Stimulated activated CD8-positive, alpha-beta memory T cell treated with anti-CD3 and anti-CD28 coated beads, Interleukin-4, amount 100 ng/mL, for 48 hours (primary cell): ENCODE measurements around the gene LYPD4.

Experiments used
- DNase-seq: peaks from one replicate; pipeline ENCODE4 v3.0.0-alpha.2; 2020

LYPD4 gene

DNA sequence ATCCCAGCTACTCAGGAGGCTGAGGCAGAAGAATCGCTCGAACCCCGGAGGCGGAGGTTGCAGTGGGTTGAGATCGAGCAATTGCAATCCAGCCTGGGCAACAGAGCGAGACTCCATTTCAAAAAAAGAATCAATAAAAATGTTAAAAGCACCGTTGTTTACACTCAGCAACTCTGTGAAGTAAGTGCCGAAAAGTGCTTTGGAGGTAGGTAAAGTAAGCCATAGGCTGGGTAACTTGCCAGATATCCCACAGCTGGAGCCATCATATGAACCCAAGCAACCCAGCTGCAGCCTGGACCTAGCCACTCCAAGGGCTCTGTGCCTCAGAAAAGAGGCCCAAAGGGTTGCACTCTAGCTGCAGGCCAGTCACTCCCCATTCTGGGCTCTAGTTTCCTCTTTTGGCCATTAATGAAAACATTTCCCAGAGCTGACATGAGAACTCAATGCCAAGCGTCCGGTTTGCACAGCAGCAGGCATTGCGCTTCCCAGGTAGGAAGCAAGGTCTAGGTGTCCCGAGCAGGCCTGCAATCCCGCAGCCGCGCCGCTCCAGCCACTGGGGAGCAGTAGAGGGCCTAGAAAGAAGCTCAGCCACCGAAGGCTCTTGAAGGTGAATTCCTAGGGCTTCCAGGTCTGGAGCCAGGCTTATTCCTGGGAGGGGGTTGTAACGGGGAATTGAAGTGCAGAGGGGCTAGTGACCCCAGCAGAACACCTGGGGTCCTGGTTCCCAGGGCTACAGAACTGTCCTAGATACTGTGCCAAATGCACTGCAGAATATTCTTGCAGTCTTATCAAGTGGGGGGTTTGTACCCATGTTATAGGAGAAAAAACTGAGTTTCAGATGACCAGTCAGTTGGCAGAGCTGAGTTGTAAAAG, 28.5 kb upstream of the LYPD4 start:
- DNase-seq: peak; percentile 85

DNA sequence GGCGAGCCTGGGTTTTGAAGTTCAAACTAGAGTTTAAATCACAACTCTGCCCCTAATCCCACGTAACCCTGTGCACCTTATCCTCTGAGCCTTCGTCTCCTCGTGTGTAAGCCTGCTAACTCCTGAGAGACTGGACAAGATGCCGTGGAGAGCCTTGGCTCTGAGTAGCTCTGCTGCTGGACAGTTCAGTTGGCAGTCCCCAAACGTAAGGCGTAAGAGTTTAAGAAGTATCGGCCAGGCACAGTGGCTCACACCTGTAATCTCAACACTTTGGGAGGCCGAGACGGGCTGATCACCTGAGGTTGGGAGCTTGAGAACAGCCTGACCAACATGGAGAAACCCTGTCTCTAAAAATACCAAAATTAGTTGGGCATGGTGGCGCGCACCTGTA, 27.9 kb upstream of the LYPD4 start:
- peak; percentile 53 for DNase-seq

DNA sequence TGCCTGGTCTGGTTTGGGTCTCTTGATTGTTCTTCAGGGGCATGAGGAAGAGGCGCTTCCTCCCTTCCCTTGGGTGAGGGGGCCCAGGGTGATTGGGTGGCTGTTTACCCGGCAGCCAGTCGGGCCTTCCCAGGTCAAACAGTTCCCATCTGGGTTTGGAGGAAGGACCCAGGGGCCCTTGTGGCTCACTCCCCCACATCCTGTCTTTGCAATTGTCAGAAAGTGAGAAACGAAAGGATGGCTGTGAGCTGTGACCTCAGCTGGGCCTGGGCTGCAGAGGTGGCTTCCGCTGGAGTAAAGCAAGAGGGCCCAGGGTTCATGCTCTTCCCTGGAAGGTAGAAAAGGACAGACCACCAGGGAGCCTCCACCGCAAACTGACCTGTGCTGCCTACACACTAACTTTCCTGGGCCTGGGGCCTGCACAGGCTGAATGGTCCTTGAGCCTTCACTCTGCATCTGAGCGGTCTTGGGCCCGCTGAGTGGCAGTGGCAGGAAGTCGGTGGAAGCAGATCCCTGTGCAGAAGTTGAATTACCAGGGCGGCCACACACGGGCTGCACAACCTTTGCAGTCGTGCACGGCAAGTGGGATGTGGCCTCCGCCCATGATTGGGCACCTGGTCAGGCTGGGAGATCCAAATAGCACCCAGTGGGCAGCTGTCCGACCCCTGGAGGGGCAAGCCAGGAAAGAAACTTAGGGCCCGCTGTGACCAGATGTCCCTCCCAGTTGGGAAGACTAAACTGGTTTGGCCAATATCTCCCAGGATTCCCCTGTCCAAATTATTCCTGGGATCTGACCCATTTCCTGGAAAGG, 27.3 kb upstream of the LYPD4 start:
- peak; percentile 83 for DNase-seq

DNA sequence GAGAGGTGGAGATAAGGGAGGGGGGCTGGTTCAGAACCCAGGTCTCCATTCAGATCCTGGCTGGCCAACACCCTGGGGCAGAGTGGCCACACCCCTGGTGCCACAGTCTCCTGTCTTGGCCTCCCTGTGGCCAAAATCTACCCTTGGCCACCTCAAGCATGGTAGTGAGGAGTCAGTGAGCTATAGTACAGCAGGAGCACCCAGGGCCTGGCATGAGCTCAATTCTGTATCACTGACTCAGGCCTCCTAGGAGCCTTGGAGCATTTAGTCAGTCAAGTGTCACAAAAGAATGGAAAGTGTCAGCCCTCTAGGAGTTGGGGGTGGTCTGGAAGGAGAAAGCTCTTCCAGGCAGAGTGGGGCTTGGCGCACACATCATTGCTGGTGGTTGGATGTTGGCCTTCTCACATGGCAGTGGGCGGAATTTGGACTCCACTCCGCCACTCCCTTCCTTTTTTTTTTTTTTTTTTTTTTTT, 26.0 kb upstream of the LYPD4 start:
- DNase-seq: peak; percentile 52

DNA sequence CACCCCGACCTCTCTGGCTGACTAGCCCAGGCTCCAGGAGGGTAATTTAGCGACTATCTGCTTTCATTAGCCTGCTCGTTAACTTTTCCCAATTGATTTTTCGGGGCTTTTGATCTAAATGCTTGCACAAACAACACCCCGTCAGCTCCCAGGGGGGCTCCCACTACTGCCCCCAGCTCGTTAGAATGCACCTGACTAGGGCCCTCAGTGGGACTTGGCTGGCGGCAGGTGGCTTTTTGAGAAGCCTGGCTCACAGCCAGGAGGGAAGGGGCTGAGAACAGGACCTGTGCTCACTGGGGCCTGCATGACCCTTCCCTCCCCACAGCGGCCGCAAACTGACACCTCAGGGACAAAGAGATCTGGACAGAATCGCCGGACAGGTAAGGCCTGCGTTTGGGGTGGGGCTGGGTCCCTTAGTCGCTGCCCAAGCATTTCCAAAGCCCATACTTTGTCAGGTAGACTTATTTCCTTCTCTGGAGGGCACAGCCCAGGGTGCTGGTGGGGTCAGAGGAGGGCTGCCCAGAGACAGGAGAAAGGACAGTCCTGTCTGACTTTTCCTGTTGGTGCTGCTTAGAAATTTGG, 25.0 kb upstream of the LYPD4 start:
- peak; percentile 26 for DNase-seq

DNA sequence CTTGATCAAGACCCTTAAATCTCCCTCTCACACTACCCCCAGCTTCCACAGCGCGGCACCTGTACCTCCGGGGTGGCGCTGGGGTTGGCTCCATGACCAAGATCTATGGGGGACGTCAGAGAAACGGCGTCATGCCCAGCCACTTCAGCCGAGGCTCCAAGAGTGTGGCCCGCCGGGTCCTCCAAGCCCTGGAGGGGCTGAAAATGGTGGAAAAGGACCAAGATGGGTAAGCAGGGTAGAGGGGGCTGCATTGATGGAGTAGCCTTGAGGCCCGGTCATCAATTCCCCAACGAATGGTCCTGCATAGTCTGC, 24.5 kb upstream of the LYPD4 start:
- no peak for DNase-seq

DNA sequence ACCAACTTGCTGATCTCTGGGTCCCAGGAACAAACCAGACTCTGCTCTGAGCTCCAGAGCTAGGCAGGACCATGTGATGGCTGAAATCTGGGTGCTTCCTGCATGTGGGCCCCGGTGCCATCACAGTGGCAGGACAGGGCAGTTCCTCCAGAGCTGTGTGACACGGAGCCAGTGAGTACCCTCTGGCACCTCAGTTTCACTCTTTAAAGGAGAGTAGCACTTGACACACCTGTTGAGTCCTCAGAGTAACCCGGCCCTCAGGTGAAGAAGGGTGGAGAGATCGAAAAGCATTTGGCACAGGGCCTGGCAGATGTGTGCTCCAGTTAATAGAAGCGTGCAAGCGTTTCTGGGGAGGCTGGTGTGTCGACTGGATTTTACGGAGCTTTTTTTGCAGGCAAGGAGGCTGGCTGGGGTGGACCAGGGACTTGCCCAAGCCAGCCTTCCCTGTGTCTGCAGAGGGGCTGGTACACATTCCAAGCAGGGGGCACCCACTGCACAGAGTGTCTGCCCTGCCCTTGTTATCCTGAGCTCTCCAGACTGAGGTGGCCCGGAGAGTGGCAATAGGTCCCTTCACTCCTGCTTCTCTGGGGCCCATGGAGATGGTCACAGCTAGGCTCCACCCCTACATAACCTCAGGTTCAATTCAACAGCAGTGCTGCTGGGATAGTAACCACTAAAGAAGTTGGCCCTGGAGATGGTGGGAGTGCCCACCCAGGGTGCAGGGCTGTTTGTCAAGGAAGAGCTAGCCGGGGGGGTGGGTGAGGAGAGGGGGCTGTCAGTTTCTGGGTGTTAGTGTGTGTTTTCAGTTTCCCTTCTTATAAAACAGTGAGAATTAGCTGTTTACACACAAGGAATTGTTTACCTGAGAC, 23.9 kb upstream of the LYPD4 start:
- DNase-seq: peak; percentile 29

DNA sequence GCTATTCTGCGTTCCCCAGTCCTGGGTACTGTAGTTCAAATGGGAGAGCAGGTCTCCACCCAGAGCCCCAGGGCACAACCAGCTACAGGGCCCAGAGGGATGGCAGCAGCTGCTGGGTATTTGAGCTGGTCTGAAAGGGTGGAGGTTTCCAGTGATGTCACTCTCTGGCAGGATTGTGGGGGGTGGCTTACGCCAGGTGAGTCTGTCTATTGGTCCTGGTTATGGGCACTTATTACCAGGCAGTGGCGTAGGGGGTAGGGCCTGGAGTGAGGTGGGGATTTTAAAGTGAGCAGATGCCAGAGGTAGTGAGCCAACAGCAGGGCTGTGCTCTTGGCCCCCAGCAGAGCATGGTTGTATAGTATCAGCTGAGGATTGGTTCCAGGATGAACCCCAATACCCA, 21.8 kb upstream of the LYPD4 start:
- DNase-seq: peak; percentile 45

DNA sequence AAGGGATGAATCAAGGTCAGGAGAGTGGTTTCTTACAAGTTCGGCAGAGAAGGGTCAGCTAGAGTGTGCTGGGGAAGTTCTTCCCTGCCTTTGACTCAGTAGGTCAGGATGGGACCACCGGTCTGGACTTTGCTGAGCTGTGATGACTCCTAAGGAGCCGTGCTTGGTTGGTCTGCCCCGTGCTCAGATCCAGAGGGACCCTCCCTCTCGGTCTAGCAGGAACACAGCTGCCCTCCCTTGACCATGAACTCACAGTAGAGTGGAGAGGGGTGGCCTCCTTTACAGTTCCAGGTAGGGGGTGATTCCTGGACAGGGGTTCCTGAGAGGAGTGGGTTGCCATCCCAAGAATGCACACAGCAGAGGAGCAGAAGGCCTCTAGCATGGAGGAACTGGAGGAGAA, 19.9 kb upstream of the LYPD4 start:
- no peak for DNase-seq

DNA sequence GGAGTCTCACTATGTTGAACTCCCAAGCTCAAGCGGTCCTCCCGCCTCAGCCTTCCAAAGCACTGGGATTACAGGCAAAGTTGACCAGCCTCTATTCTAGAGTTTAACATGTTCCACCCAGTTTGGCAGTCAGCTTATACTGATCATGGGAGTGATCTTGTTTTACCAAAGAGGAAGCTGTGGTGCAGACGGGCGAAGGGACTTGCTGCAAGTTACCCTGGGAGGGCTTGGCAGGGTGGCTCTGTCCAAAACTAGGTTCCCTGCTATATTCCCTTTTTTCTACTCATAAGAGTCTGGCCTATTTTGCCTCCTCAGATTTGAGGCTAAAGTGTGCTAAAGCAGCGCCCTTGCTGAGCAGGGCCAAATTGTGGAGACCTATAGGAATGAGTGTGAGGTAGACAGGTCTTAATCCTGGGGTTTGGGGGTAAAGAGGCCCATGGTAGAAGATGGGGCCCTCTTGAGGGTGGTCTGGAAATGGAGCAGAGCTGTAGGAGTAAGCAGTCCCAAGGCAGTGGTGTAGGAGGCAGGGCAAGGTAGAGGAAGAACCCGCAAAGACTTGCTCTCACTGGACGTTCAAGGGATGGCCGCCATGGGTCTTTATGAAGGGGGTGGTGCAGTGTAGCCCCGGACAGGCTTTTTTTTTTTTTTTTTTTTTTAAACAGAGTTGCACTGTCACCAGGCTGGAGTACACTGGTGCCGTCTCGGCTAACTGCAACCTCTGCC, 18.9 kb upstream of the LYPD4 start:
- DNase-seq: peak; percentile 31

DNA sequence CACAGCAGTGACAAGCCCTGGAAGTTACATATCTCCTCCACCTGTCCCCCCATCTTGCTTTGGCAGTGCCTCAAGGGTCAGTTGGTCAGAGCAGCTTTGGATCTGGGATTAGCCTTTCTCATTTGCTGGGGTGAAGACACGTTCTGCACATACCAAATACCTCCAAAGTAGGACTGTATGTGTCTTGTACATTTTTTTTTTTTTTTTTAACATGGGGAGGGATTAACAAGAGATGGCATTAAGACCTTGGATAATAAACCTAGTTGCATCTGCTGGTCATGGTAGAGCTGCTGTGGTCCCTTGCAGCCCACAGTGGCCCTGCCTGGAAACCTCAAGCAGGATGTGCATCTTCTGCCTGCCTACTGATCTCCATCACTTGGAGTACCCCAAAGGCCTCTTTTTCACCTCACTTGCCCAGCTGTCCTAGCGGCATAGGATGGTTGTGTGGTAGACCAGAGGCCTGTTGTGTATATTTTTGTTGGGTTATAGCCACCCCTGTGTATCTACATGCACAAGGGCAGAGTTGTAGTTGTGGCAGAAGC, 18.0 kb upstream of the LYPD4 start:
- peak; percentile 28 for DNase-seq

DNA sequence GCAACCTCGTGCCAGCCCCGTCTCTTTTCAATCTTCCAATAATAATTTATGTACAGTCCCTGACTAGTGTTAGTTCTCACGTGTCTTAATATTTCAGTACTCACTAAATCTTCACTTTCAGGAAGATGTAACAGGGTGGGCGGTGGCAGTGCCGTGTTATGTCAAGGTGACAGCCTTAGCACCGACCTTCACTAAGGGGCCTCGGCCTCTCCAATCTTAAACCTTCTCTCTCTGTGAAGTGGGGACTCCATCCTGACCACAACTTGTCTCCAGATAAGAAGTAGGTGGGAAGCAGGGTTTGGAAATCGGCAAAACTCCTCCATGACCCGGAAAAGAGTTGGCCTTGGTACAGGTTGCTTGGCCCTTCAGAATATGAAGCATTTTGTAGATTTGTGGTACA, 17.4 kb upstream of the LYPD4 start:
- DNase-seq: peak; percentile 27

DNA sequence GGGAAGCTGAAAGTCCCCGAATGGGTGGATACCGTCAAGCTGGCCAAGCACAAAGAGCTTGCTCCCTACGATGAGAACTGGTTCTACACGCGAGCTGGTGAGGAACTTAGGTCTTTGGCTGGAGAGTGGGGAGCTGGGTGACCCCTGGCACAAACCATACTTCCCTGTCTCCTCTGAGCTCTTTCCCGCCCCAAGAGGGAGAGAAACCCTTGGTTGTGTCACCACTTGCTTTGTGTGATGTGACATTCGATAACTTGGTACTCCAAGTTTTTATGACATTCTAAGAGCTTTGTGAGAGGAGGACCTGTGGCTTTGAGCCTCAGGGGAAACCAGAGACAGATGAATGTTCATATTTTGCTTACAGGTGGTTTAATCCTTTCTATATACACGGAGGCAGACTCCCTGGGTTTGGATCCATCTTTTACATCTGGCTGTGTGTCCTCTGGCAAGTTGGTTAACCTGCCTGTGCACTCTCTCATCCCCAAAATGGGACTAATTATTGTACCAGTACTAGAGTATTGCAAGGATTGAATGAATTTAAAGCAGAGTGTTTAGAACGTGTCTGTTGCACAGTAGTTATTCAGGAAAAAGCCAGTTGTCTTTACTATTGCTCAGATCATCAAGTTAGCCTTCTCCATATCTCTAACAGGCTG, 16.8 kb upstream of the LYPD4 start:
- peak; percentile 35 for DNase-seq

DNA sequence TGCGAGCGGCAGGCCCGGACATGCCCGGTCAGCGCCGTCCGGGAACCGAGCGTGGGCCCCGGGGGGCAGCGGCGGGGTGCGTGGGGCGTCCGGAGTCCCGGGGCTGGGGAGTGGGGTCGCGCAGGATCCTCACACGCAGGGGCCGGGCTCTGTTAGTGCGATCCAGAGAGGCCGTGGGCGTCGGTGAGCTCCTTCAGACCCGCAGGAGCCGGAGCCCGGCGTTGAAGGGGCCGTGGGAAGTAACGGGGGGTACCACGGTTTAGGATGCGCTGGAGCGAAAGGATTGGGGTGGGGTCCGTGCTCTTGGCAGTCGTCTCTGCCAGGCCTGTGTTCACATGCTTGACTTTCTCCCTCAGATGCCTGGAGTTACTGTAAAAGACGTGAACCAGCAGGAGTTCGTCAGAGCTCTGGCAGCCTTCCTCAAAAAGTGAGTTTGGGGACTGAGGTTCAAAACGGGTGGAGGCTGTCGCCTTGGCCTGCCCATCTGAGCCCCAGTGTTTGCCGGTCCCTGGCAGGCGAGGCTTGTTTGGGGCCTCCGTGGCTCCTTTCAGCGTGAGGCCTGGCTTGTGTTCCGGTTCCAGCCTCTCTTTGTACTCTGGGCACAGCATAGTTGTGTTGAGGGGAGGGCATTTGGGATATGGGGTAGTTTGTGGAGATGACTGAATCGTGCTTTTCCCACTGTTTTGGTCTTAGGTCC, 16.1 kb upstream of the LYPD4 start:
- peak; percentile 41 for DNase-seq

DNA sequence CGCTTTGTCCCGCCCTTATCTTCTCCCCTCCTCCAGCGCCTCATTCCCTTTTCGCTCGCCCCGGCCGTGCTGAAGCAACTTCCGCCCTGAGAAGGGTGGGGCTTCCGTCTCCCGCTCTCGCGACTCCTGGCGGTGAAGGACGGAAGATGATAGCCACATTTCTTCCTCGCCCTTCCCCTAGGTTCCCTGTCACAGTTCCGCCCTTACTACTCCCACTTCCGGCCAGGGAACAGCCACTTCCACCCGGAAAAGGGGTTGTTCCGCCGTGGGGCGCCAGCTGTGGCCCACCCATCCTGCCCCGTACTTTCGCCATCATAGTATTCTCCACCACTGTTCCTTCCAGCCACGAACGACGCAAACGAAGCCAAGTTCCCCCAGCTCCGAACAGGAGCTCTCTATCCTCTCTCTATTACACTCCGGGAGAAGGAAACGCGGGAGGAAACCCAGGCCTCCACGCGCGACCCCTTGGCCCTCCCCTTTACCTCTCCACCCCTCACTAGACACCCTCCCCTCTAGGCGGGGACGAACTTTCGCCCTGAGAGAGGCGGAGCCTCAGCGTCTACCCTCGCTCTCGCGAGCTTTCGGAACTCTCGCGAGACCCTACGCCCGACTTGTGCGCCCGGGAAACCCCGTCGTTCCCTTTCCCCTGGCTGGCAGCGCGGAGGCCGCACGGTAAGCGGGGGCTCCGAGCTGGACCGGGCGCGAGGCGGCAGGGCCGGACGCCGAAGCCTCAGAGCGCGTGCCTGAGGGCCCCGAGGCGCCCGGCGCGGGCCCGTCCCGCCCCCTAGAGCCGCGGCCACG, 15.3 kb upstream of the LYPD4 start, which contains the start of gene RPS19:
TSS of gene RPS19 (plus strand) at position 638 of the 801 bp plus-strand sequence. CDS start 520 bp downstream, outside the sequence.
- peak; percentile 99 for DNase-seq

DNA sequence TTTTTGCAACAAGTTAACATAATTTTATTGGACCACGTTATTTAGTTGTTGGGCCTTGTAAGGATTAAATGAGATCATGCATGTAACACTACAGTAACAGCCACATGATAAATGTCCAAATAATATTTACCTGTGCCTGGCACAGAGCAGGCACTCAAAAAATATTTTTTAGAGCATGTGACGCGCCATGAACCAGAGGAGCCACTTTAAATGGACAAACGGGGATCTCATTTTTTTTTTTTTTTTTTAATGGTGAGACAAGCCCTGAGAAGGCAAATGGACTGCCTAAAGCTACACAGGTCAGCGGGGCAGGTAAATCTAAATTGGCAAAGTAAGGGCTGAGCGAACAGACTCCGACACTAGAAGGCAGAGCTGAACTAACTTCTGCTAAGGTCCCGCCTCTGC, 14.7 kb upstream of the LYPD4 start:
- DNase-seq: no peak

DNA sequence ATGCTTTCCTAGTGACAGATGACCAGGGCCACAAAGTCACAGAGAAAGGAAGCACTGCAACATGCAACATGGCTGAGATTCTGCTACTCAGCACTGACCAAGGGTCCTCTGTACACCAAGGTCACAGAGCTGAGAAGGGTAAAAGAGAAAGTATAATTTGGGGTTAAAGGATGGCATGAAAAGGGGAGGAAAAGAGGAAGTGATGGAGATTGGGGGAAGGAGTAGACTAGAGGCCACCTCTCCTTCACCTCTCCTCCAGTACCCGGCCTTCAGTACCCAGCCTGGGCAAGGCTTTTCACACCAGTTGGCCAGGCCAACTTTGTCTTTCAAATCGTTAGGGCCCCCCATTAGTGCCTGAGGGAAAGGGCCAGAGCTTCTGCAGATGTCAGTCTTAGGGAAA, 9.3 kb upstream of the LYPD4 start:
- no peak for DNase-seq

DNA sequence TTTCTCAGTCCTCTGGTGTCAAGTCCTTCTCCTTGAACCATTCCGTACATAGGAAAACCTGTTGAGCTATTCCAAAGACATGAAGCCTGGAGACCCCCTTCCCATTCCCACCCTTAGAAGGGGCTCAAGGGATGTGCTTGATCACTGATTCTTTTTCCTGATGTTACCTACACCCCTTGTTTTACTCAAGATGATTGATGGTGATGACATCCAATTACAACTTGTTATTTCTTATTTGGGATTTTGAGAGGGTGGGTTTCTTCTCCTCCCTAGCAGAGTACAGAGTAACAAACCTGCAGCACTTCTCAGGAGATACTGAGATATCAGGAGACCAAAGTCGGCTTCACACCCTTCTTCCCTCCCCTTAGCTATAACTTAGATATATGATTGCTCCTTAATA, 8.9 kb upstream of the LYPD4 start:
- no peak for DNase-seq

DNA sequence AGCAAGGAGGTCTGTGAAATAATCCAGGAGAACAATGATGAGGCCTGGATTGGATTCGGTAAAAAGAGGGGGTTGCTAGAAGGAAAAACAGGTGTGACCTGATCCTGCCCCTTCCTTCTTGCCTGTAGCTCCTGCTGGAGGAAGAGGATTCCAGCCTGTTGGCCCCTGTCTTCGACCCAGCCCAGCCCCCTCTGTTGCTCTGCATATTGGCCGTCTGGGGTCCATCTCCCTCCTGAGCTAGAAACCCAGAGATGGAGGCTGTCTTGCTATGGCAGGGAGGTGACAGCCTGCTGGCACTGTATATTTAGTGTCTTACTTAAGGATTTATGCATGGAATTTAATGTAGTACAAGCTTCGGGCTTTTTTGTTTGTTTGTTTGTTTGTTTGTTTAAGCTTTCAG, 7.0 kb upstream of the LYPD4 start:
- no peak for DNase-seq

DNA sequence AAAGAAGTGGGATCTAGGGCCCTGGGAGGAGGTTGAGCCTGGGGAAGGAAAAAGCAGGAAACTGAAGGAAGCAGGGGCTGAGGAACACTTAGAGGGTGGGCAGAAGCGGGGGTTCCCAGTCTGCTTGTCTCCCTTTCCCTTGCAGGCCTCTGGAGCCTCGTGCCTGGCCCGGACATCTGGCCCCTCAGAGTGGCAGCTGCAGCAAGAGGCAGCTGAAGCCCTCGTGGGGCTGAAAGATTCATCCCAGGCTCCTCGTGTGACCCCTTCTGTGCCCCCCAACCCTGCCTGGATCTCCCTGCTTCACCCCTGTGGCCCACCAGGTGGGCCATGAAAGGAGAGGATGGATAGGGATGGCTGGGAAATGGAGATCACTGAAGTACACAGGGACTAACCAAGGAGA, 5.9 kb upstream of the LYPD4 start:
- DNase-seq: no peak
